Right renal pelvis (tissue), 4 donors: ENCODE data around the gene SMYD3. TPM values are rescaled to one million over a fixed set of nuclear protein-coding genes. Genes with fewer than 3 reads are reported as not detected.

Source experiments
- DNase-seq, 4 donors: peaks; one replicate each; pipeline ENCODE4 v3.0.0-alpha.2; 2013; ENCODE audit warnings: low read depth in 4 of 4, low spot score in 3 of 4, missing footprints in 1 of 4
- polyA plus RNA-seq, 4 donors: library from polyadenylated mRNA; unstranded; fragments of 120-200 nt; gene quantifications; one replicate each; pipeline ENCODE4 v1.2.1, GENCODE V29; 2013; ENCODE audit not compliant: insufficient read length in 4 of 4

Gene SMYD3
- polyA plus RNA-seq, 4 donors: 25.1 to 36.1 (median 27.5) TPM

DNA sequence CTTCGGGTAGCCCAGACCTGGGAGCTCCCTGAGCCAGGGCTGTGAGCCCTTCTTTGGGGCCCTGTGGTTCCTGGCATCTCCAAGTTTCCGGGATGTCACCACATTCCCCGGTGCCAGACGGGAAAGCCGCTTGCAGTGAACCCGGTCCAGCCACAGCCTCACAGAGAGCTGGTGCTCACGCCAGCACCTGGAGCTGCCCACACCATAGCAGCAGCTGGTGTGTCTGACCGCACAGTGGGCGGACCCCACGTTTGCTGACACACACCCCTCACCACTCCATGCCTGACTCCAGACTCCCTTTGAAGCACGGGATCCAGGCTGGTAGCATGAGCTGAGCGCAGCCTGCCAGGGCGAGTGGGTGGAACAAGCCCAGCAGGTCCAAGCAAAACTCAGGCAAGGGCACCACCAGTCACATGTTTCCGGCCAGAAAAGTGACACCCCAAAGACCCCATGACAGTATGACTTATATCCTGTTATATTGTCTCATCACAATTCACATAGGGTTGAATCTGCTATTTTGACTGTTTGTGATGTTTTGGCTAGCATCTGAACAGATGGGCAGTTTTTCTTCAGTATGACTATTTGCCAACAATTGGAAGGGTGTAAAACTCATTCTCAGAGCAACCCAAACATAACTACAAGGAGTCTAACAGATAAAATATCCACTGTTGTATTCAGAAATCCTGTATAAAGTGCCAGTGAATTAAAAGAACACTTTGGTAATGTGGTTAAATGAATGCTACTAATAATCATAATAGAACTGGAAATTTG, 285.4 kb downstream of the SMYD3 start:
- DNase-seq: no peak

DNA sequence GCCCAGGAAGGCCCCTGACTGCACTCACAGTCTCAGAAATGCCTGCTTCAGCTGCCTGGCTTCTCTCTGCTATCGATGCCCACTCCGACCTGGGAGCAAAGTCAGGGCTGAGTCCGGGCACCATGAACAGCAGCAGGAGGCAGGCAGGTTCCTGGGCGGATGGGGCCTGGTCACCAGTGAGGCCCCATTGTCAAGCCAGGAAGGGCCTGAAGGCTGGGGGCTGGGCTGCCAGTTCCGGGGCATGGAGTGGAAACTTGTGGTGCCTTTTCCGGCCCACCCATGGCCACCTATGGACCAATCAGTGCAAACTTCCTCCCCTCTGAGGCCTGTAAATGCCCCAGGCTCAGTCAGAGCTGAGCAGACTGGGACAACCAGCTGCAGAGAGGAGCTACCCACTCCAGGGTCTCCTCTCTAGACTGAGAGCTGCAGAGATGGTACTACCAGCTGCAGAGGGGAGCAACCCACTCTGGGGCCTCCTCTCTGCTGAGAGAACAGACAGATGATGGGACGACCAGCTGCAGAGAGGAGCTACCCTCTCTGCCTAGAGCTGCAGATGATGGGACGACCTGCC, 286.5 kb downstream of the SMYD3 start:
- DNase-seq: no peak

DNA sequence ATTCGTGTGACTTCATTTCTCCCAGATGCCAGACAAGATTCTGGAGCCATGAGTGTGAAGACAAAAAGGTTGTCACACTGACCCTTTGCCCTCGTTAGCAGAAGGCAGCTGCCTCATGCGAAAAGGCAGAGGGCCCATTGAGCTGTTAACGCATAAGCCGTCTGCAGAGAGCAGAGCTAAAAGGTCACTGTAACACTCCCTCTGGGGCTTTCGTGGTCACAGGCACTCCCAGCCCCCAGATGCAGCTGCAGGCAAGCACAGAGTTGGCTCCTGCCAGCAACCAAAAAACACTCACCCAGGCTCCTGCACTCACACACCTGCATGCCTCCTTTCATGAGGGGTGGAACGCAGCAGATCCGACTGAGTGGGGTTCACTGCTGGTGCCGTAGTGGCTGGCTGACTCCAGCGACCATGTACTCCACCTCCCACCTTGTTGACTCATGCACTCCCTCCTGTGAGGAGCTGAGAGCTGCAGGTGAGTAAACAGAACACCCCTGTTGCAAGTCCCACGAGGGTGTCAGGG, 287.5 kb downstream of the SMYD3 start:
- DNase-seq: no peak

DNA sequence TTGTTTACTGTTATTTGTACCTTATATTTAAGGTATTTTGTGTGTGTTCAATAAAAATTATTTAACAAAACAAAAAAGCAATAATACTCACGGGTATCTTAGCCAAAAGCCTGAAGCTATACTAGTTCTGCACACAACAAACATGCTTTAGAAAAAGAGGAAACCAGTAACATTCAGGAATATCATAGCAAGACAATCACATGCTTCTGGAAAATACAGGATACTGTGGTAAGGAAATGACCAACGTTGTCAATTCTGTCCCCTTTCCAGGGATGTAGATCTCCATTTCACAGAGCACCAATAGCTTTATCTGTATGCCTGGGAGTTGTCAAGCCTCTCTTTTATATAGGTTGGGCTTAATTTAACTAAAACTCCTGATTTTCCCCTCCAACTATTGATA, 288.4 kb downstream of the SMYD3 start:
- DNase-seq: no peak

DNA sequence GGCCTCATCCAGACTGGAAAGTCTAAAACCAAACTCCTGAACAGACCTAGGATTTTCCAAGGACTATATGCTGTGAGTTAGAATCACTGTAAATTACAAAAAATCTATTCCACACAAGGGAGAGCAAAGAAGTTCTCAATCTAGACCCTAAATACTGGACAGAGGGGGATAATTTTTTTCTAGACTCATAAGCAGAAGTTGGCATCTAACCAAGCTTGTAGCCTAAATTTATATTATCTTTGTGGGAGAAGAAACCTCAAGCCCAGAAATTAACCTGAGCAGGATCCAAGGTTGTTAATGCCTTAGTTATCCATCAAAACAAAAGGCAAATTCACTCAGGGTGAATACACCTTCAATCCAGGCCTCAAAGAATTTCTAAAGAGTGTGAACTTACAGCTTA, 290.2 kb downstream of the SMYD3 start:
- no peak for DNase-seq

DNA sequence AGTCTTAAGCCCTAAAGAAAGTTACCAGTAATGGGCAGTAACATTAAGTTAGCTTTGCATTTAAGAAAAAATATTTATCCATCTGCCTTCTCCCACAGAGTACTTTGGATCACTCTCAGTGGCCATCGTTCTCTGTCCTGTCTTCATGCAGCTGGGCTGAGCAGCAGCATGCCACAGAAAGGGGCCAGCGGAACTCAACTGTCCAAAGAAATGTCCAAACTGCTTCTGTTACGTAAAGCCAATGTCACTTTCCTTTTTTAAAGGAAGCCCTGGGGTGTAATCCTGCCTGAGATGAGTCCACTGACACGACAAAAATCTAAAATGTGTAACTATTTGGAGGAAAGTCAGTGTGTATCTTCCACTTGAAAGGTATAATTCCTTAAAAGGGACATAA, 291.6 kb downstream of the SMYD3 start:
- no peak for DNase-seq

DNA sequence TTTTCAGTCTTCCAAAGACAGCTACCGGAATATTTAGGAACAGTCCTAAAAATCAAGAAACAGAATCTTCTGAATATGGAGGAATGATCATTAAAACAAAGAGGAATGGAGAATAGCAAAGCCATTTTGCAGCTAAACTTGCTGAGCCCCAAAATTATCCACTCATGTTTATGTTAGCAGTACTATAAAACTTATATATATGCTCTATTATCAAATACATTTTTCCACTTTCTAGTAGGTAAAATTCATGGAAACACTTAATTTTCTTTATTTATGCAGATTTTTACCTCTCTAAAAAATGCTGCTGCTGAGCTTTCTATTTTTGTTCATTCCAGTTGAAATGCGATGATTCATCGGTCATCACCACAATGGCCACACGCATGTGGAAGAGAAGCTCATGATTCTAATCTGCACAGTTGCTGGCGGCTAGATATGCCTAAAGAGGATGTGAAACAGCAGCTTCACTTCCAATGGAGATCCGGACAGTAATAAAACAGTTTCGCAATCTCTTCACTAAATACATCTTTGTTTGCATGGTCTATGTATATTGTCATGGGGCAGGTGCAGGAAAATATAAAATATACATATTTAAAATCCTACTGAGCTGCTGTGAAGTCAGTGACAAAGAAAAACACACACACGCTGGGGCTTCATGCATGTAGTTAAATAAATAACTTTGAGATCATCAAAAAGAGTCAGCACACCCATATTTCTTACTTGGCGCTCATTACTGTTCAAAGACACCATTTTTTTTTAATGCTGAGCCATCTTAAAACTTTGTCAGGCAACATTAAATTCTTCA, 292.2 kb downstream of the SMYD3 start:
- no peak for DNase-seq

DNA sequence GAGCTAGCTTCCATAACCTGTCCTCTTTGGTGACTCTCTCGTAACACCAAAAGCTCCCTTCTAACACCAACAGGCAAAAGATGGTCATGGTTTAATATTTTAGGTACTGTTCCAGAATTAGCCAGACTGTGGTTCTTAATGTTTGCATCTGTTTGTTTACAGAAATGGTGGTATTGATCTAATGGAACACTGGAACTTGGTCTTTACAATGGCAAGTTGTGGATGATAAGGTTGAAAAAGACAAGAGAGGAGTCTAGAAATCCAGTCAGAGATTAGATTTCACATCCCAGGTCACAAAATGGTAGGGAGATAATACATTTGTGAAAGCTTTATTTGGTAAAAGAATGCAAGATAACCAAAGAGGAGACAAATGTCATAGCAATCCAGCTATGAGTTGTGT, 293.1 kb downstream of the SMYD3 start:
- no peak for DNase-seq

DNA sequence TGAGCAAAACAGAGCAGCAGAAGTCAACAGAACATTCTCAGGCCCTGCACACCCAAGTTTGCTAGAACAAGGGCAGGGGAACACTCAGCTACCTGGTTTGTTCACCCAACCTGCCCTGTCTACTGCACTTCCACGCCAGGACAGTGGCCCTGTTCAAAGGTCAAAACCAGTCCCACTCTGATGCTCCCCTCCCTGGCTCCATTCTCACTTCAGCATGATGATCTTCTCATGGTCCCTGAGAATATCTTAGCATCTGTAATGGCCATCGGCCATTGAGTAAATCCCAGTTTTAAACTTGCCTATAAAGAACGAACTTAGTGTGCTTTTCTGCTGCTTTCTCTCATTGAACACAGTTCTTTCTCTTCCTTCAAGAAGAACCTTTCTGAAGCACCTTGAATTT, 293.6 kb downstream of the SMYD3 start:
- DNase-seq: no peak

DNA sequence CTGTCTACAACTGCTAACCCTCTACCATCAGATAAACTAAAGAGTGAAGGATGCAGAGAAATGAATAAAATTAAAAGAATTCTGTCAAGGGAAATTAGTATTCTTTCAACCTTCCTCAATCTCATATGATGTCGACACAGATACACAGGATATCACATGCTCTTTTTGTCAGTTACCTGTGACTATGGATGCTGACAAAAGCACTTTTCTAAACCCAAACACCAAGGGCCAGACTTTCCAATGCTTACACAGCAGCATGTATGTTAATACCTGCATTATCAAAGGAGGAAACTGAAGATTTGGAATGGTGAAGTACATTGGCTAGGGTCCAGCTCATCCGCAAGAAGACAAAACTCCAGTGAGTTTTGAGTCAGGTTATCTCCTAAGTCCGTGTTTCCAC, 294.0 kb downstream of the SMYD3 start:
- no peak for DNase-seq

DNA sequence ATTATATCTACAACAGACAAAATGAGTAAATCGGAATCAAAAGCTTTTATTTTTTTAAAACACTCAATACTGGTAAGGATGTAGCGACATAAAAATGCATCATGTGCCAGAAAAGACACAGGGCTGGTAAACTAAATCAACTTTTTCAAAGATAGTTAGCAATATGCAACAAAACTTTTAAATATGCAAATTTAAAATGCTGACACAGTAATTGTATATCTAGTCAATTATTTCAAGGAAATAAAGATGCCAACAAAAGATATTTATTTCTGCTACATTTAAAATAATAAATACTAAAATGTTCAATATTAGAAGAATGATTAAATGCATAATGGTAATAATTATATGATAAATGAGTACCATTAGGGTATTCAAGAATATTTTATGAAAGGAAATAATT, 295.1 kb downstream of the SMYD3 start:
- DNase-seq: no peak

DNA sequence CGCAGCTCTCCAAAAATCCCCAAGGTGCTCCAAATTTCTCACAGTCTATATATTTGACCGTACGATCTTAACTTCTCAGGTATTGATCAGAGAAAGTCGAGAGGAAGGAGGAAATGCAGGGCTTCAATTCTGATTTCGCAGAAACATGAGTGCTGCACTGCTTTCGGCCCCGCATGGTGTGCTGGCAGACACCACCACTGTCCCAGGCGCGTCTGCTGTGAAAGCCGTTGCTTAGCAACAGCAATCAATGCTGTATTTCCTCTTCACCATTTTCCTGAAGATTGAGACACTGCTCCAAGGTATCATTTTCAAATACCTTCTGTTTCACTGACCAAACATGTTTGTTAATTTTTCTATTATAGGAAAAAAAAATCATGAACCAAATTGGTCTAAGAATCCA, 296.3 kb downstream of the SMYD3 start:
- DNase-seq: no peak

DNA sequence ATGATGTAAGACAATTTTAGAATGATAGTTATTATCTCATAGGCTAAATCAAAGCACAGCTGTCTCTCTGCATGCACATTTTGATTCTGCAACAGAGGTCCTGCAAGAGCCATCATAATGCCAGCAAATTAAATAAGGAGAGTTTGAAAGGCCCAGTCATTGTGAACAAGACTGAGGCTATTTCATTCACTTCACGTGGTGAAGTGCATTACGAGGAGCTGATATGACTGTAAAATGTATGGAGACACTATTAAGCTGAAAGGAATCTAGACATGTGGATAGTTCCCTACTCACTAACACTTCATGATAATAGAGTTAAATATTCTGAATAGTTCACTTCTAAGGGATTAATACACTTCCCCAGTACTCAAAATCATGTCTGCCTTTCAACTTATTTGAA, 299.0 kb downstream of the SMYD3 start:
- DNase-seq: no peak

DNA sequence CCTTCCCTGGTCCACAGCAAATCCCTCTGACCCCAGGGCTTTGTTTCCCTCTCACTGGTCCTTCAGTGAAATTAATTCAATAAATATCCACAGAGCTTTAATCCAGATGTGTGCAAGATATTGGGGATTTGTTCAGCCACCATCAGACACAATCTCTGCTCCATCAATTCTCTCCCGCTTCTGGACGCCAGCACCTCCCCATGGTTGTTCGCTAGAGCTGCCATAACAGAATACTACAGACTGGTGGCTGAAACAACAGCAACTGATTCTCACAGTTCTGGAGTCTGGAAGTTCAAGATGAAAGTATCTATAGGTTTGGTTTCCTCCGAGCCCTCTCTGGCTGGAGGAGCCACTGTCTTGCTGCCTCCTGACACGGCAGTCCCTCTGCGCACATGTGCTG, 303.9 kb downstream of the SMYD3 start:
- no peak for DNase-seq

DNA sequence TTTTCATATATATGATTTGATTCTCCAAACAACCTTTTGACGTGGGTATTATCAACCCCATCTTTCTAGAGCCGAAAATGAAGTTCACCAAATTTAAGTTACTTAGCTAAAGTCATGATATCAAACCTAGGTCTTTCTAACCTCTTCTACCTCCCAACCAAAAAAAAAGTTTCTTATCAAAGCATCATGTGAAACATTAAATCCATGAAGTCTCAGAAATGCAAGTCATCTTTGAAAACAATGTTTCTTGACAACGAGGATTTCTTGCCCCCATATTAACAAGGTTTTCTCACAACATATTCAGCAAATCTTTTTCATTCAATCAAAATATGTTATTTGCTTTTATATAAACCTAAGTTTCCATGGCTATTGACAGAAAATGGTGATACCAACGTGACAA, 306.3 kb downstream of the SMYD3 start:
- no peak for DNase-seq

DNA sequence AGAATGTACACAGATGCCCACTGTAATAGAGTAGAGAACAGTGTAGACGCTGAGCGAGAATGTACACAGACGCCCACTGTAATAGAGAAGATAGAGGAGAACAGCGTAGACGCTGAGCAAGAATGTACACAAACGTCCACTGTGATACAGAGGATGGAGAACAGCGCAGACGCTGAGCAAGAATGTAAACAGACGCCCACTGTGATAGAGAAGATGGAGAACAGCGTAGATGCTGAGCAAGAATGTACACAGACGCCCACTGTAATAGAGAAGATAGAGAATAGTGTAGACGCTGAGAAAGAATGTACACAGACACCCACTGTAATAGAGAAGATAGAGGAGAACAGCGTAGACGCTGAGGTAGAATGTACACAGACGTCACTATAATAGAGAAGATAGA, 306.9 kb downstream of the SMYD3 start:
- no peak for DNase-seq

DNA sequence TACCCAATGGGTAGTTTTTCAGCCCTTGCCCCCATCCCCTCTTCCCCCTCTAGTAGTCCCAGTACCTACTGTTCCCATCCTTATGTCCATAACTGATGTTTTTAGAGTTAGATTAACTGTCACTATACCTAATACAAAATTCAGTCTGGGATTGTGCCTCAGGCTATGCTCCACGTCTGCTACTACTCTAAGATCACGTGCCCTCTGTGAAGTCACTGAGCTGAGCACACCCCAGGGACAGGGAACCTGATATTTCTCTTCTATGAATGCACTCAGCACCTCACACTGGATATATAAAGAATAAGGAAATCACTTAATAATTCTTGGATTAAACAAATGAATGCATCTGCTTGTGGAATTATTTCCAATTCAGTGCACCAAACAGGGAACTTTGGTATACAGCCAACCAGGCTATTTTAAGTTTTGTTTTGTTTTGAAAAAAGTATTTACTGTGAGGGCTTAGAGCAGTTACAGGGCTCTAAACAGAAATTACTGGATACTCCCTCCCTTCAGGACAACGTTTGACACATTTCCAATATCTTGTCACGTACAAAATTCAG, 307.9 kb downstream of the SMYD3 start:
- no peak for DNase-seq

DNA sequence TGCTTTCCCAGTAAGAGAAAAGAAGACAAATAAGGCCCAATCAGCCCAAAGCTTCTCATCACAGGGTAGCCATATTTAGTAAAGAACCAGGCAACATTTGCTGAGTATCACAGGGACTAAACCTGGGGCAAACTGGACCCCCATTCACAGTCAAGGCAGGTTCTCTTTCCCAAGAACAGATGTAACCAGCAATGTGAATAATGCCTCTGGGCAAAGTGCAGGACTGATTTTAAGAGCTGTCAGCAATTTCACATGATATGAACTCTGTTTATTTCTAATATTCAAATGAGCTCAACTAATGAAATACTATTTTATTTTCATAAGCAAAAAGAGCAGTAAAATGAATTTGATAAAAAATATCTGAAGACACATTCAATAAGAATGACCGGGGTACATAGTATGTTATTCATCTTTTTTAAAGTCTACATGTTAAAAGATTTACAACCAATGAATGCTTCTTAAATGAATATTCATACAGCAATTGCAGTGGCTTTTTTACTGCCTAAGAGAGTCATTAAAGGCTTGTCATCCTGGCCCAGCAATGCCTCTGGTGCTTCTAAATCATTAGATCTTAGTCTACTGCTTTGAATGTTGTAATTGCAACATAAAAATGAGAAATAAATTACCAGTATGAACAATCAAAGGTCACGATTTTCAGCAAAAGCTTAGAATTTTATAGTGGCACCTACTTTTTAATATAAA, 308.8 kb downstream of the SMYD3 start:
- DNase-seq: peak in 2 of 4 donors; percentile 24 to 25

DNA sequence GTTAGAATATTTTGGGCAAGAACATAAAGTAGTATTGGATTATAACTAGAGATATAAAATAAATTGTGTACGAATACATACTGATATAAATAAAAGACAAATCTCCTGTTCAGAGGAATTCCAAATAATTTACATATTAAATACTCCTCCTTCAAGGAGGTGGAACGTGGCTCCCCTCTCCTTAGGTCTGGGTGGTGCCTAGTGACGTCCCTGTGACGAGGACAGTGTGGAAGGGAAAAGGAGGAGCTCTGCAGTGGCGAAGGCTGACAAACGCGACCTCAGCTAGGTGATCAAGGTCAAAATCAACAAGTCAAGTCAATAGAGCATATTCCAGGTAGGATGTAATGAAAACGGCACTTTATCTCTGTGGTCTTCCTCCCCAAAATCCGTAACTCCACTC, 310.0 kb downstream of the SMYD3 start:
- no peak for DNase-seq

DNA sequence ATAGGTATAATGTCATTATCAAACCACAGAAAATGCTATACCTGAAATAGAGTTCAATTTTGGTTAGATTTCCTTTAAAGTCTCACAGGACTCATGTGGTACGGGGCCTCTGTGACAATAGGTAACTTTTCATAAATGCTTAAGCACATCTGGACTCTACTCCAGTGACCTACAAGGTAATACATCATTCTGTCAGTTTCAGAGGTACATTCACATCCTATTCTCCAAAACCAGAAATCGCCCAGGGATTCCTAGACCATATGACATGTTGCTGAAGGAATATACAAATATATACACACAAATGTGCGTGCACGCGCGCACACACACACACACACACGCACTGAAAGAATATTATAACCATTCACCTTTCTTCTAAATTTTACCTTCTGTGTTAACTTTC, 311.8 kb downstream of the SMYD3 start:
- no peak for DNase-seq

DNA sequence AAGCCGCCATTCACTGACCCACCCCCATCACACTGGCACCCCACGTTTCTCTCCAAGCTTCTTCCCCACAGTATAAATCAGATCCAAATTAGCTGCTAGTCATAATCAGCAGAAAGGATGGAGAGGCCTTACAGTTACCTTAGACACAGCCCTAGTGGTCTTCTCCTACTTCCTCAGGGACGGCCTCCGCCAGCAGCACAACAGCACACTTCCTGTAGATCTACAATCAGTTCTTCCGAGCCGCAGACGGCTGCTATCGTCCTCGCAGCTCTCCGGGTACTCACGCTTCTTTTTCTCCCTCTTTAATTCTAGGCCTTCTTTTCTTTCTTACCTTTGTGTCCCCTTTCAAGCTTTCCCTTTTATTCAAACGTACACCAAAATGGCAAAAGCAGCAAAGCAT, 313.5 kb downstream of the SMYD3 start:
- DNase-seq: no peak
